Stimulated activated CD8-positive, alpha-beta memory T cell treated with anti-CD3 and anti-CD28 coated beads, Interleukin-4, amount 100 ng/mL, for 4 hours (primary cell): ENCODE measurements around the gene TIMP1.
"Not testable (repeated sequence)": the region's sequence is repeated elsewhere in the genome, so short reads cannot be mapped to it uniquely, and the experiment has no call there.

Experiments used
- DNase-seq, 2 donors: peaks; one replicate each; pipeline ENCODE4 v3.0.0-alpha.2; 2020; ENCODE audit warnings: low read depth in 2 of 2, low spot score in 1 of 2

TIMP1 gene

GRCh38 chrX:47603125-47603524 lies 20.9 kb downstream of the TIMP1 start:
- not testable (repeated sequence) for DNase-seq

- no peak for DNase-seq
Observed at GRCh38 chrX:47605024-47605423, 22.8 kb downstream of the TIMP1 start.

- DNase-seq: no peak
Observed at GRCh38 chrX:47607091-47607490, 24.9 kb downstream of the TIMP1 start.

- no peak for DNase-seq
Observed at GRCh38 chrX:47608130-47608810, 26.0 kb downstream of the TIMP1 start.

GRCh38 chrX:47610511-47610910 lies 28.3 kb downstream of the TIMP1 start:
- DNase-seq: no peak

GRCh38 chrX:47611489-47611888 lies 29.3 kb downstream of the TIMP1 start:
- no peak for DNase-seq

- DNase-seq: no peak
Observed at GRCh38 chrX:47611926-47612325, 29.7 kb downstream of the TIMP1 start.

GRCh38 chrX:47612418-47612817 lies 30.2 kb downstream of the TIMP1 start:
- no peak for DNase-seq

- no peak for DNase-seq
Observed at GRCh38 chrX:47613082-47613481, 30.8 kb downstream of the TIMP1 start.

GRCh38 chrX:47614618-47615017 lies 32.4 kb downstream of the TIMP1 start:
- no peak for DNase-seq

- no peak for DNase-seq
Observed at GRCh38 chrX:47618923-47619485, 36.8 kb downstream of the TIMP1 start.

GRCh38 chrX:47619486-47620302 lies 37.5 kb downstream of the TIMP1 start, which contains the start of gene SYN1:
SYN1 (minus strand) TSS chrX:47619857; CDS start chrX:47619728, 129 bp downstream.
- peak; percentile 44 to 61 for DNase-seq

GRCh38 chrX:47620303-47620685 lies 38.1 kb downstream of the TIMP1 start:
- no peak for DNase-seq

- no peak for DNase-seq
Observed at GRCh38 chrX:47621851-47622250, 39.6 kb downstream of the TIMP1 start.

GRCh38 chrX:47623540-47624027 lies 41.3 kb downstream of the TIMP1 start:
- no peak for DNase-seq

GRCh38 chrX:47625365-47625764 lies 43.1 kb downstream of the TIMP1 start:
- no peak for DNase-seq

GRCh38 chrX:47628982-47629381 lies 46.7 kb downstream of the TIMP1 start:
- DNase-seq: no peak

- DNase-seq: no peak
Observed at GRCh38 chrX:47629419-47630200, 47.4 kb downstream of the TIMP1 start, which contains the start of gene CFP. CFP (minus strand) TSS chrX:47629930; CDS start chrX:47629844, 86 bp downstream.

- DNase-seq: no peak
Observed at GRCh38 chrX:47631676-47632075, 49.4 kb downstream of the TIMP1 start.

GRCh38 chrX:47632666-47633065 lies 50.4 kb downstream of the TIMP1 start:
- no peak for DNase-seq
